Hematopoietic multipotent progenitor cell treated with erythropoietin and hydrocortisone succinate and interleukin-3 and kit ligand, for 4 days (in vitro differentiated cells): ENCODE results near the gene ATP1B3.
"Not testable (repeated sequence)": the region's sequence is repeated elsewhere in the genome, so short reads cannot be mapped to it uniquely, and the experiment has no call there.

ENCODE experiments used
- DNase-seq: peaks from one replicate; pipeline ENCODE4 v3.0.0-alpha.2; 2015

Gene ATP1B3

GRCh38 chr3:141949972-141950371 lies 73.5 kb downstream of the ATP1B3 start:
- DNase-seq, result no peak

GRCh38 chr3:141950572-141951493 lies 74.4 kb downstream of the ATP1B3 start:
- no peak for DNase-seq

- no peak for DNase-seq
Measured at GRCh38 chr3:141952611-141953010, 76.2 kb downstream of the ATP1B3 start.

- DNase-seq, result peak; percentile 41
Measured at GRCh38 chr3:141955175-141955574, 78.7 kb downstream of the ATP1B3 start.

- no peak for DNase-seq
Measured at GRCh38 chr3:141959589-141960554, 83.4 kb downstream of the ATP1B3 start.

- no peak for DNase-seq
Measured at GRCh38 chr3:141960731-141961130, 84.3 kb downstream of the ATP1B3 start.

- no peak for DNase-seq
Measured at GRCh38 chr3:141963301-141963700, 86.9 kb downstream of the ATP1B3 start.

- no peak for DNase-seq
Measured at GRCh38 chr3:141965471-141965870, 89.0 kb downstream of the ATP1B3 start.

- DNase-seq, result no peak
Measured at GRCh38 chr3:141969711-141970110, 93.3 kb downstream of the ATP1B3 start.

GRCh38 chr3:141971571-141971970 lies 95.1 kb downstream of the ATP1B3 start:
- no peak for DNase-seq

- no peak for DNase-seq
Measured at GRCh38 chr3:141972399-141972798, 96.0 kb downstream of the ATP1B3 start.

GRCh38 chr3:141974777-141975176 lies 98.3 kb downstream of the ATP1B3 start:
- DNase-seq, result not testable (repeated sequence)
